Ovary (tissue), 9 donors: ENCODE measurements around the gene SLC22A23. TPM values are rescaled to one million over a fixed set of nuclear protein-coding genes. Genes with fewer than 3 reads are reported as not detected.
"Not testable (repeated sequence)": the region's sequence is repeated elsewhere in the genome, so short reads cannot be mapped to it uniquely, and the experiment has no call there.

ENCODE experiments used
- DNase-seq, 5 donors: peaks; one replicate each; pipeline ENCODE4 v3.0.0-alpha.2; 2019 to 2020
- H3K27ac ChIP-seq, 2 donors: fragments of 200-600 bp; one replicate each; pipeline versions ENCODE4 v1.5.1 to v1.8.0; 2019 to 2022
- H3K27me3 ChIP-seq: fragments of 200-600 bp; one replicate; pipeline ENCODE4 v1.8.0; 2022
- H3K36me3 ChIP-seq: fragments of 200-600 bp; sonication (generic); one replicate; pipeline ENCODE4 v1.5.1; 2019
- H3K4me1 ChIP-seq: one replicate; pipeline ENCODE4 v1.8.1; 2013; ENCODE audit warnings: mild to moderate bottlenecking, moderate library complexity; ENCODE audit not compliant: insufficient read depth
- H3K4me3 ChIP-seq: fragments of 200-600 bp; sonication (generic); one replicate; pipeline ENCODE4 v1.5.1; 2017
- H3K9me3 ChIP-seq, 2 donors: fragments of 200-600 bp in 1 of 2; sonication (generic) in 1 of 2; one replicate each; pipeline versions ENCODE4 v1.5.1 to v1.8.1; 2013 to 2019; ENCODE audit warnings: mild to moderate bottlenecking in 1 of 2, moderate library complexity in 1 of 2
- EP300 ChIP-seq: sonication (generic); formaldehyde crosslinking; IDR thresholded peaks from one replicate; pipeline ENCODE4 v1.6.1; 2017; ENCODE audit warnings: antibody characterized with exemption
- POLR2A ChIP-seq: fragments of 450-650 bp; IDR thresholded peaks from one replicate; pipeline ENCODE4 v1.6.1; 2017; ENCODE audit warnings: antibody characterized with exemption, mild to moderate bottlenecking, moderate library complexity
- WGBS, 3 donors: extraction: QIAGEN DNeasy Blood & Tissue Kit in 1 of 3; methylation state at CpG; one replicate each; pipeline versions ENCODE4 v1.1.5 to v1.1.7; 2013 to 2017; 5-methylcytosine and 5-hydroxymethylcytosine counted together
- intact Hi-C, 4 donors: fragments of 100-400 bp; cut with DNase I; formaldehyde crosslinking; loops; one replicate each; pipeline versions ENCODE4 v1.11.0 to v1.15.1; 2022 to 2023
- polyA plus RNA-seq, 2 donors: library from polyadenylated mRNA; stranded (reverse); fragments of 200-250 nt in 1 of 2; fragments of 350-450 nt in 1 of 2; fragmentation: Illumina TruSeq in 1 of 2; extraction: RNeasy Lipid Tissue Mini Kit (QIAGEN cat#74804) in 1 of 2; gene quantifications; one replicate each; pipeline ENCODE4 v1.2.3, GENCODE V29; 2013 to 2014
- total RNA-seq, 7 donors: library from RNA; depleted of rRNA in 2 of 7; stranded (reverse); fragments of >200 nt in 2 of 7; fragmentation: NEBNext Ultra II Directional in 3 of 7; extraction: Animal tissue kit (Norgen Biotek cat#: 25700) in 3 of 7; gene quantifications; one replicate each; pipeline versions ENCODE4 v1.1.0 to v1.2.4, GENCODE V29; 2016 to 2023
- TF ChIP-seq, protein P1 (sequence below), 3 donors: fragments of 450-650 bp in 2 of 3; fragments of 200-600 bp in 1 of 3; IDR thresholded peaks; one replicate each; pipeline versions ENCODE4 v1.5.1 to v1.8.0; 2016 to 2022; ENCODE audit warnings: antibody characterized with exemption in 3 of 3, mild to moderate bottlenecking in 1 of 3
- donor health status: DM: no; HTN: no; CAD: no; lungs with moderate emphysema.
- donor health status: DM: no; HTN: no; CAD: no.
- donor health status: Bipolar disorder and iron deficiency.
- donor health status: DM: yes; HTN: yes; CAD: no.
- donor health status: DM: no; HTN: no; CAD: no.
- donor health status: DM: yes; HTN: yes; CAD: no.

Gene SLC22A23
- total and polyA plus RNA-seq, 9 donors: 2.3 to 31.0 (median 5.2) TPM

- no peaks in the 10 kb centered on the region for H3K9me3 ChIP-seq
- no peaks in the 10 kb centered on the region for H3K27me3 ChIP-seq
- DNase-seq: no peak
- H3K4me1 ChIP-seq: no peaks in the 10 kb centered on the region
- 92 to 97% (median 96%) methylated on average over 9 of the region's 9 CpGs for WGBS, 3 donors
- TF ChIP-seq EP300: no peak
- TF ChIP-seq POLR2A: no peak
- TF ChIP-seq, protein P1, sequence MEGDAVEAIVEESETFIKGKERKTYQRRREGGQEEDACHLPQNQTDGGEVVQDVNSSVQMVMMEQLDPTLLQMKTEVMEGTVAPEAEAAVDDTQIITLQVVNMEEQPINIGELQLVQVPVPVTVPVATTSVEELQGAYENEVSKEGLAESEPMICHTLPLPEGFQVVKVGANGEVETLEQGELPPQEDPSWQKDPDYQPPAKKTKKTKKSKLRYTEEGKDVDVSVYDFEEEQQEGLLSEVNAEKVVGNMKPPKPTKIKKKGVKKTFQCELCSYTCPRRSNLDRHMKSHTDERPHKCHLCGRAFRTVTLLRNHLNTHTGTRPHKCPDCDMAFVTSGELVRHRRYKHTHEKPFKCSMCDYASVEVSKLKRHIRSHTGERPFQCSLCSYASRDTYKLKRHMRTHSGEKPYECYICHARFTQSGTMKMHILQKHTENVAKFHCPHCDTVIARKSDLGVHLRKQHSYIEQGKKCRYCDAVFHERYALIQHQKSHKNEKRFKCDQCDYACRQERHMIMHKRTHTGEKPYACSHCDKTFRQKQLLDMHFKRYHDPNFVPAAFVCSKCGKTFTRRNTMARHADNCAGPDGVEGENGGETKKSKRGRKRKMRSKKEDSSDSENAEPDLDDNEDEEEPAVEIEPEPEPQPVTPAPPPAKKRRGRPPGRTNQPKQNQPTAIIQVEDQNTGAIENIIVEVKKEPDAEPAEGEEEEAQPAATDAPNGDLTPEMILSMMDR (IDR thresholded peaks at IDR 0.05): no peak
- H3K36me3 ChIP-seq: no peaks in the 10 kb centered on the region
- H3K27ac ChIP-seq: no peak overlapping the region
- intact Hi-C loops: no loop called here
- no peak overlapping the region for H3K4me3 ChIP-seq
Observed at GRCh38 chr6:3388786-3389185, 68.1 kb downstream of the SLC22A23 start.

DNA sequence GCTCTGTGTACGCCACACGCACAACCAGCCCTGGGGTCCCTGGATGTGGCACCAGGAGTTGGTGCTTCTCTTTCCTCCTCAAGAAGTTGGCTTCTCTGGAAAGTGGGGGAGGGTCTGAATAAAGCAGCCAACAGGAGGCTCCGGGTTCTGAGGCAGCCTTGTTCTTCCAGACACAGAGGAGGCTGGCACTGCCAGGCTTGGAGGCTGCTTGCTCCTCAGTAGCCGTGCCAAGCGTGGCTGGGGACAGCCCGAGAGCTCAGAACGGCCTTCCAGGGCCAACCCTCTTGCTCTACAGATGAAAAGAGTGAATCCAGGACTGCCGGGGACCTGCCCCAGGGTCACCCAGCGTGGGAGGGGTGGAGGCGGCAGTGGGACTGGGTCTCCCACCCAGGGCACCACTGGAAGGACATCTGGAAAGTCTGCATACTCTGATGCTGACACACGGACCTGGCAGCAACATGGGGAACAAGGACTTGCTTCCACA, 70.4 kb downstream of the SLC22A23 start:
- no peaks in the 10 kb centered on the region for H3K9me3 ChIP-seq
- no peak overlapping the region for H3K4me3 ChIP-seq
- H3K27me3 ChIP-seq: no peaks in the 10 kb centered on the region
- TF ChIP-seq, protein P1 (IDR thresholded peaks at IDR 0.05): no peak
- TF ChIP-seq EP300 (no peak), POLR2A (no peak)
- no peak for DNase-seq
- H3K36me3 ChIP-seq: no peaks in the 10 kb centered on the region
- 86 to 90% (median 87%) methylated on average over 10 to 11 of the region's 11 CpGs for WGBS, 3 donors
- intact Hi-C loops: no loop called here
- no peaks in the 10 kb centered on the region for H3K4me1 ChIP-seq
- no peak overlapping the region for H3K27ac ChIP-seq

DNA sequence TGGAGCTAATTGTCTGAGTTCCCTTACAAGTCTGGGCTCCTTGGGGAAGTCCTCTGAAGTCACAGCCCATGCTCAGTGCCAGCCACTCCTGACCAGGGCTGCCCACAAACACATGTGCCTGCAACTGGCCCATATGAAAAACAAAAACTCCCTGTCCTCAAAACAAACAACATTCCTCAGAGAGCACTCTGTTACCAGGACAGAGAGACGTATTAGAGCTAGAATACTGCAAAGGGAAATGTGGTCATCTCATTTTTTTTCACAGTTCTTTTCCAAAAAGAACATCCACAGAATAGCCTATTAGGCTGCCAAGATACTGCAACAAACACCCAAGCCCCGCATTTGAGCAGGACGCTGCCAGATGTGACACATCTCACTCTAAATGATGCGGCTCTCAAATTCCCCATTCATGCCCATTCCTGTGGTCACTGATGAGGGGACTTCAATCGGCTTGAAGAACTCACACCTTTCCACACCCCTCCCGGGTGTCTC, 71.1 kb downstream of the SLC22A23 start:
- H3K27ac ChIP-seq: no peak overlapping the region
- DNase-seq: no peak
- WGBS, 3 donors: 33 to 48% (median 33%) methylated on average over 6 of the region's 6 CpGs

GRCh38 chr6:3385181-3385580, 71.7 kb downstream of the SLC22A23 start:
- WGBS, 3 donors: 90 to 95% (median 93%) methylated on average over 4 of the region's 4 CpGs
- H3K4me1 ChIP-seq, H3K27me3 ChIP-seq, H3K36me3 ChIP-seq, H3K27ac ChIP-seq, DNase-seq, intact Hi-C loops, H3K4me3 ChIP-seq, H3K9me3 ChIP-seq: not testable (repeated sequence)

More for the DNA sequence above, 71.1 kb downstream of the SLC22A23 start:
- H3K4me1 ChIP-seq: no peaks in the 10 kb centered on the region
- no peak overlapping the region for H3K4me3 ChIP-seq
- H3K27me3 ChIP-seq: no peaks in the 10 kb centered on the region
- intact Hi-C loops: no loop called here
- no peak for TF ChIP-seq POLR2A
- TF ChIP-seq, protein P1 (IDR thresholded peaks at IDR 0.05): no peak
- no peak for TF ChIP-seq EP300
- no peaks in the 10 kb centered on the region for H3K36me3 ChIP-seq
- no peaks in the 10 kb centered on the region for H3K9me3 ChIP-seq

- Histone ChIP-seq H3K4me3 (no peak overlapping the region), H3K27ac (no peak overlapping the region), H3K9me3 (no peaks in the 10 kb centered on the region), H3K27me3 (no peaks in the 10 kb centered on the region), H3K4me1 (no peaks in the 10 kb centered on the region), H3K36me3 (no peaks in the 10 kb centered on the region)
- WGBS, 3 donors: 82 to 91% (median 84%) methylated on average over 9 of the region's 9 CpGs
- no peak for DNase-seq
- intact Hi-C loops: no loop called here
- TF ChIP-seq, protein P1 (IDR thresholded peaks at IDR 0.05): no peak
- no peak for TF ChIP-seq POLR2A
- TF ChIP-seq EP300: no peak
Observed at GRCh38 chr6:3384241-3385143, 72.4 kb downstream of the SLC22A23 start.
